Esophagus mucosa (tissue), 1 donor: ENCODE results near the gene SYDE1. TPM values are rescaled to one million over a fixed set of nuclear protein-coding genes. Genes with fewer than 3 reads are reported as not detected.

Experiments
- ATAC-seq: fragments of 200-7000 bp; cut with Tn5 transposase; one replicate; pipeline ENCODE4 v1.9.1; 2020
- total RNA-seq: library from RNA; stranded (reverse); gene quantifications from one replicate; pipeline ENCODE4 v1.2.4, GENCODE V29; 2023
- donor health status: DM: yes; HTN: yes; CAD: no.

SYDE1 gene
- total RNA-seq, 1 donor from 2014 or later = 2.4 TPM

DNA sequence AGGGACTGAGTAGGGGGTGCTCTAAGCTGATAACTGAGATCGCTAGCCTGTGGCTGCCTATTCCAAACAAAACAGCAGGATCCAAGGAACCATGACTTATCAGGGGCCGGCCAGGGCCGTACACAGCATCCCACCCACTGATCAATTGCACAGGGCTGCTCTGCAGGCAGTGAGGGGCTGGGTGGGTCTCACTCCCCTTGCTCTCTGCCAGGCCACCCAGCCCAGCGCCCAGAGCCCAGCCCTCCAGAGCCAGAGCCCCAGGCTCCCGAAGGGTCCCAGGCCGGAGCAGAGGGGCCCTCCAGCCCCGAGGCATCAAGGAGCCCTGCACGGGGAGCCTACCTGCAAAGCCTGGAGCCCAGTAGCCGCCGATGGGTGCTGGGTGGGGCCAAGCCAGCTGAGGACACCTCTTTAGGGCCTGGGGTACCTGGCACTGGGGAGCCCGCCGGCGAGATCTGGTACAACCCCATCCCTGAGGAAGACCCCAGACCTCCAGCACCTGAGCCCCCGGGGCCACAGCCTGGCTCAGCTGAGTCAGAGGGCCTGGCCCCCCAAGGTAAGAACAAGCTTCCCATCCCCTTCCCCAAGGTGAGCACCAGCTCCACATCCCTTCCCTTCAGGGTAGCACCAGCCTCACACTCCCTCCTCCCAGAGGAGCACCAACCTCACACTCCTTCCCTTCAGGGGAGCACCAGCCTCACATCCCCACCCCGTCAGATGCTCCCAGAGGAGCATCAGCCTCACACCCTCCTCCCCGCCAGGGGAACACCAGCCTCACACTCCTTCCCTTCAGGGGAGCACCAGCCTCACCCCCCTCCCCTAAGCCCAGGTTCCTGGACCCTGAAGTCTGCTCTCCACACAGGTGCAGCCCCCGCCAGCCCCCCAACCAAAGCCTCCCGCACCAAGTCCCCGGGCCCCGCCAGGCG, 1.9 kb downstream of the SYDE1 start:
- ATAC-seq = no peak

DNA sequence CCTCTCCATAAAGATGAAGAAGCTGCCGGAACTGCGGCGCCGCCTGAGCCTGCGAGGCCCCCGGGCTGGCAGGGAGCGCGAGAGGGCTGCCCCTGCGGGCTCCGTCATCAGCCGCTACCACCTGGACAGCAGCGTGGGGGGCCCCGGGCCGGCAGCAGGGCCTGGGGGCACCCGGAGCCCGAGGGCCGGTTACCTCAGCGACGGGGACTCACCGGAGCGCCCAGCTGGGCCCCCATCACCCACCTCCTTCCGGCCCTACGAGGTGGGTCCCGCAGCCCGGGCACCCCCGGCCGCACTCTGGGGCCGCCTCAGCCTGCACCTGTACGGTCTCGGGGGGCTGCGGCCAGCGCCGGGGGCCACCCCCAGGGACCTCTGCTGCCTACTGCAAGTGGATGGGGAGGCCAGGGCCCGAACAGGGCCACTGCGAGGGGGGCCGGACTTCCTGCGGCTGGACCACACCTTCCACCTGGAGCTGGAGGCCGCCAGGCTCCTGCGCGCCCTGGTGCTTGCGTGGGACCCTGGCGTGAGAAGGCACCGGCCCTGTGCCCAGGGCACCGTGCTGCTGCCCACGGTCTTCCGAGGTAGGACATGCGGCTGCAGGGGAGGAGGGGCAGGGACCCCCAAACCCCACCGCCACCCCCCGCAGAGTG, 2.7 kb downstream of the SYDE1 start:
- ATAC-seq = no peak

DNA sequence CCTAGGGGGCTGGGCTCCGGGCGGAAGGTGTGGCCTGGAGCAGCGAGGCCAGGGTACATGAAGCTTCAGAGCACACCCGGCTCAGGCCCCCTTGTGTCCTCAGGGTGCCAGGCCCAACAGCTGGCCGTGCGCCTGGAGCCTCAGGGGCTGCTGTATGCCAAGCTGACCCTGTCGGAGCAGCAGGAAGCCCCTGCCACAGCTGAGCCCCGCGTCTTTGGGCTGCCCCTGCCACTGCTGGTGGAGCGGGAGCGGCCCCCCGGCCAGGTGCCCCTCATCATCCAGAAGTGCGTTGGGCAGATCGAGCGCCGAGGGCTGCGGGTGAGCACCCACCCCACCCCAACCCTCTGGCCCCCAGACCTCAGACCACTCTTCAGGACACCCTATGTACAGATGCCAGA, 3.2 kb downstream of the SYDE1 start:
- ATAC-seq = no peak

DNA sequence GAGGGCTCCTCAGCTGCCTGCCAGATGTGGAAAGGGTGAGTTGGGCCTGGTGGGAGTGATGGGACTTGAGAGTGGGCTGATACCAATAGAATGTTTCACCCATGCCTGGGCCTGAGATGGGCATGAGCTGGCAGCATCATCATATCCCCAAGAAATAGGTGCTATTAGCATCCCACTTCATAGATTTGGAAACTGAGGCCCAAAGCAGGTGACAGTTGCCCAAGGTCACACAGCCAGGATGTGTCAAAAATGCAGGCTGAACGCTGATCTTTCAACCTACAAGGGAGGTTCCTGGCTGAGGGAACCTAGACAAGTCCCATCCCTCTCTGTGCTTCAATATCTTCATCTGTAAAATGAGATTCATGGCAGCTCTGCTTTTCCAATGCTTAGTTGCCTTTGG, 4.6 kb downstream of the SYDE1 start:
- ATAC-seq = no peak

DNA sequence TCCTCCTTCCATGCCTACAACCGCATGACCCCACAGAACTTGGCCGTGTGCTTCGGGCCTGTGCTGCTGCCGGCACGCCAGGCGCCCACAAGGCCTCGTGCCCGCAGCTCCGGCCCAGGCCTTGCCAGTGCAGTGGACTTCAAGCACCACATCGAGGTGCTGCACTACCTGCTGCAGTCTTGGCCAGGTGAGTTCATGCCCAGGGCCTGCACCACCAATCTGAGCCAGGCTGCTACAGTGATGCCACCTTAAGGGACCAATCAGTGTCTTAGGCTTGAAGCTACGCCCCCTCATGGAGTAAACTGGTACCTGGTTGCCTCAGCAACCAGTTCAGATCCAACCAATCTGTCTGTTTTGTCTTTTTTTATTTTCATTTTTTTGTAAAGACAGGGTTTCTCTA, 5.2 kb downstream of the SYDE1 start:
- peak; percentile 64 for ATAC-seq

DNA sequence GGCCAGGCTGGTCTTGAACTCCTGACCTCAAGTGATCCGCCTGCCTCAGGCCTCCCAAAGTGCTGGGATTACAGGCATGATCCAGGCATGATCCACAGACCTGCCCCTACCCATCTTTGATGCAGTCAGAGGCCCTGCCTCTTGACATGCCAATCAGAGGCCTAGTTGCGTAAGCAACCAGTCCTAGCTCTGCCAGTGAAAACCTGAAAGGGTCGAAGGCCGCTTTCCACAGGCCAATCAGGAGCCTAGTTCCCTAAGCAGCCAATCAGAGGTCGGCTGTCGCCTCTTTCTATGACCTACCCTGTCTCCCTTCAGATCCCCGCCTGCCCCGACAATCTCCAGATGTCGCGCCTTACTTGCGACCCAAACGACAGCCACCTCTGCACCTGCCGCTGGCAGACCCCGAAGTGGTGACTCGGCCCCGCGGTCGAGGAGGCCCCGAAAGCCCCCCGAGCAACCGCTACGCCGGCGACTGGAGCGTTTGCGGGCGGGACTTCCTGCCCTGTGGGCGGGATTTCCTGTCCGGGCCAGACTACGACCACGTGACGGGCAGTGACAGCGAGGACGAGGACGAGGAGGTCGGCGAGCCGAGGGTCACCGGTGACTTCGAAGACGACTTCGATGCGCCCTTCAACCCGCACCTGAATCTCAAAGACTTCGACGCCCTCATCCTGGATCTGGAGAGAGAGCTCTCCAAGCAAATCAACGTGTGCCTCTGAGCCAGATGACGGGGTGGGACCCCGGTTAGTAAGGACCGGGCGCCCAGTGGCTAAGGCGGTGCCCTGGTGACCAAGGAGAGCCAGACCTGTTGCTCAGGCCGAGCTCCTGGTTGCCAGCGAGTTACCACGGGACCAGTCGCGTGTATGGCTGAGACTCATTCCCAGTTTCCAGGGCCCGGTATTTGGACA, 6.3 kb downstream of the SYDE1 start:
- ATAC-seq = no peak

DNA sequence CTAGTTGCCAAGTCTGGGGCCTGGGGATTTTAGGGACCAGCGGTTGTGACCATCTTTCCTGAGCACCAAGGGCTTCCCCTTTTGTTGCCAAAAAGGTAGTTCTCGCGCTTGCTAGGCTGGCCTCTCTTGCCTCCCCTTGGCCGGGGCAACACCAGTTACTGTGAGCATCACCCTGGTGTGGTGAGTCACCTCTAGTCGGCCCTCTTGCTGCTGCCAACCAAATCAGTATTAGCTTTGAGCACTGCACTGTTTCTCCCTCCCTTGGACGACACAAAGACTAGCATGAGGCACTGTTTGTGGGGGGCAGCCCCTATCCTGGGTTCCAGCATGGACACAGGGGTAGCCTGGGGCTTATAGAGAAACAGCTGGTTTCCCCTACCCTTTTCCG, 6.9 kb downstream of the SYDE1 start:
- no peak for ATAC-seq

DNA sequence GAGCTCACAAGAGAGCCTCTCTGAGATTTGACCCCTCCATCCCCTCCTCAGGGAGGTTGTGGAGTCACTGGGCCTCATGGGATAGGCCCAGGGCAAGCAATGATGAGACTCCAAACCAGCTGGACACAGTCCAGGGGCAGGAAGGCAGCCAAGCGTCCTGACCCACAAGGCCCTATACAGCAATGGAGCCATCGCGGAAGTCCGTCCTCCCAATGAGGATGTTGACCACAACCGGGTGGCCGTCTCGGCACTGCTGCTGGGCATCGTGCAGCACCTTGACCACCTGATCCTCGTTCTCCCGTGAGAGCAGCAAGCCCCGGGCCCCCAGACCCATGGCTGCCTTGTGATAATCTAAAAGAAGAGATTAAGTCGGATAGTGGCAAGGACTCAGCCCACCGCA, 7.9 kb downstream of the SYDE1 start:
- no peak for ATAC-seq

DNA sequence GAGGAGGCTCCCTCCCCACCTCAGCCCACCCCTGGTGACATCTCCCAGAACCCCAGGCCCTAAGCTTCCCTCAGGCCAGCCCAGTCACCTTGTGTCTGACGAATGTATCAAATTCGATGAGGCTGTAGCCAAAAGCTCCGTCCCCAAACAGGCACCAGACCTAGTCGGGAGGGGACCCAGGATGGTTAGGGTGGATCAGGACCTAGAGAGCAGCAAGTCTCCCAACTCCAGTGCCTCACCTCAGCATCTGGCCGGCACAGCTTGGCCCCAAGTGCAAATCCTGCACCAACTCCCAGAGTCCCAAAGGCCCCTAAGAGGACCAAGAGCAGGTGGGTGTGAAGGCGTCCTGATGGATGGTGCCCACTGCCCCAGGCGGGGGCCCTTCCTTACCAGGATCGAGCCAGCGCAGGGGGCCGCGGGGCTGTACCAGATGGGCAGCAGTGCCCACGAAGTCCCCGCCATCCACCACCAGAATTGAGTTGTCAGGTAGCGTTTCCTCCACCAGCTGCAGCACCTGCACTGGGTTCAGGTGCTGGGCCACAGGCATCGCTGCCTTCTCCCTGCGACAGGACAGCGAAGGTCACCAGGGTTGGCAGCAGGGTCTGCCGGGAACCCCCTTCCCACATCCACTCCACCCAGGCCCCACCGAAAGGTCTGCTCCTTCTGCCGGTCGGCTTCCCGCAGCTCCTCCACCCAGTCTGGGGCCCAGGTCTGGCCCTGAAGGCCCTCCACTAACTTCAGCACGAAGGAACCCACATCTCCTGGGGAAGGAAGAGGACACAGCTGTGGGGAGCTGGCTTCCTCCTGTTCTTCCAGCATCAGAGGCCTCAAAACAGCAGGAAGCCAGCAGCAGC, 8.8 kb downstream of the SYDE1 start:
- no peak for ATAC-seq

DNA sequence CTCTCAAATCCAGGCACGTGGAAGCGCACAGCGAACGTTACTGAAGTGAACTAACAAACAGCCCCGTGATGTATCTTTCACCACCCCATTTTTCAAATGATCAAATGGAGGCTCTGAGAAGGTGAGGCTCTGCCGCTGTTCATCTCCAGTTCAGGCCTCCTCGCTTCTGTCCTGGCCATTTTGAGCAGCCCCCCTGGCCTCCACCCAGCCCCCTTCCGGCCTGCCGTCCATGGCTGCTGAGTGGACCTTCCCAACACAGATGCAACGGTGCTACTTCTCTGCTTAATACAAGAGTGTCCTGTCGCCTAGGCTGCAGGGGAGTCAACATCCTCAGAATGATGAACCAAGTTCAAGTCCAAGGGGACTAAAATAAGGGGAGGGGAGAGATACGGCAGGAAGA, 9.7 kb downstream of the SYDE1 start:
- ATAC-seq = no peak

DNA sequence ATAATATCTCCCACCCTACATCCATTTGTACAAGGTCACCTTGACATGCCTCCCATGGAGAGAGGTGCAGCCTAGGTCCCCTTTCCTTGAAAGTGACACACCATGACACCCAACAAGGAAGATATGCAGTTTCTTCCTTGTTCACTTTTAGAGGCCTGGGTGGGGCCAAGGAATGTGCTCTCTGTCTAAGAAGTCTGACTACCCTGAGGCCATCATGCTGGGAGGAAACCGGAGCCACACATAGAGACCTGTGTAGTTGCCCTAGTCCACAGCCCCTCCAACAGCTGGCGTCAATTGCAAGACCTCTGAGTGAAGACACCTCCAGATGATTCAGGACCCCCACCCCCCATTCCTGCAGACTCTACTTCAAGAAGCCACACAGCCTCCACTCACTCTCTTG, 11.0 kb downstream of the SYDE1 start:
- ATAC-seq = peak; percentile 73

DNA sequence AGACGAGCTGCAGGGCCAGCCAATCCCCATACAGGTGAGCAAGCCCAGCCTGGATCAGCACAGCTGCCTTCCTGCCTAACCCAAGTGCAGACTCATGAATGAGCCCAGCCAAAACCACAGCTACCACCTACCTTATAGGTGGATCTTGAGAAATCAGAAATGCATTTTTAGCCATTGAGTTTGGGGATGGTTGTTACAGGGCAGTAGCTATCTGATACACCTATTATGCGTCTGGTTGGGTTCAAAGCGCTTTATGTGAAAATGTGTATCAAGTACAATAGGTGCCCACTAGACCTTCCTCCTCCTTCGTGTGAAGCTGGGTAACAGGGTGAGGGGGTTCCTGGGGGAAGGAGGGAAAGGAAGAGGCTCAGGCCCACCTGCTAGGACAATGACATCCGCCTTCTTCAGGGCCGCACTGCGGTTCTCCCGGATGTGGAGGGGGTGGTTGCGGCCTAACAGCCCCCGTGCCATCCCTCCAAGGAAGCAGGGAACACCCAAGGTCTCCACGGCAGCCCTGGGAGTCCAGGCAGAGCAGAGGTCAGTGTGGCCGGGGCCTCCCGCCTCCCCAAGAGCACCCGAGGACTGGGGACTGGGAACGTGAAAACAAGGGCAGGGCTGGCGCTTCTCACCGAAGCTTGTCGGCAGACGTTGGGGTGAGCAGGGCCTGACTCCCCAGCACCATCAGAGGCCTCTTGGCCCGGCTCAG, 11.7 kb downstream of the SYDE1 start:
- peak; percentile 19 for ATAC-seq

DNA sequence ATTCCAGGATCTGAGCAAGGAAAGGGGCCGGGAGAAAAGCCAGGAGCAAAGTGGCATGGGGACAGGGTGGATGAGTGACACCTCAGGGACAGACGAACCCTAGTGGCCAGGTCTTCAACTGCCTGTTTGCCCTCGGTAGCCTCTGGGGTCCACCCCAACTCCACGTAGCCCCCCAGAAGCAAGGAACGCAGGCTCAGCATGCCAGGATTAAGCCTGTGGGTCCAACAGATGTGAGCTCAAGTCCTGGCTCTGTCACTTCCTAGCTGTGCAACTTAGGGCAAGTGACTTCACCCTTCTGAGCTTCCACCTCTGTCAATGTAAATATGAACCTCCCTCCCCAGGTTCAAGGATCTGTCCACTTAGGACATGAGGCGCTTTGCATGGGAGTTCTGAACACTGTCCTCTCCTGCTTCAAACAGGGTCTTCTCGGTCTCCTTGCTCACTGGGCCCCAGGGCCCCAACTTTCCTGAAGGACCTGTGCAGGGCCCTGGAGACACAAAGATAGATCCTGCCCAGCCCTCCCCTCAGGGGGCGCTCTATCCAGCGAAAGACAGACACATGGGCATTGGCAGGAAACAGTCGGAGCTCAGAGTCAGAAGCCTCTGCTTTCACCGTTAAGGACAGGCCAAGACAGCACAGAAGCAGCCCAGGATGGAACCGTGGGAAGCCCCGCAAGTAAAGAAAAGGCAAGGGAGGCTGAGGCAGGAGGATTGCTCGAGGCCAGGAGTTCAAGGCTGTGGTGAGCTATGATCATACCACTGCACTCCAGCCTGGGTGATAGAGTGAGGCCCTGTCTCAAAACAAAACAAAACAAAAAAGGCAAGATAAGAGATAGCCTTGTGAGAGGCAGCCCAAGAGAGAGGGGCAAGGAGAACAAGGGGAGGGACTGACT, 13.2 kb downstream of the SYDE1 start:
- ATAC-seq = no peak

DNA sequence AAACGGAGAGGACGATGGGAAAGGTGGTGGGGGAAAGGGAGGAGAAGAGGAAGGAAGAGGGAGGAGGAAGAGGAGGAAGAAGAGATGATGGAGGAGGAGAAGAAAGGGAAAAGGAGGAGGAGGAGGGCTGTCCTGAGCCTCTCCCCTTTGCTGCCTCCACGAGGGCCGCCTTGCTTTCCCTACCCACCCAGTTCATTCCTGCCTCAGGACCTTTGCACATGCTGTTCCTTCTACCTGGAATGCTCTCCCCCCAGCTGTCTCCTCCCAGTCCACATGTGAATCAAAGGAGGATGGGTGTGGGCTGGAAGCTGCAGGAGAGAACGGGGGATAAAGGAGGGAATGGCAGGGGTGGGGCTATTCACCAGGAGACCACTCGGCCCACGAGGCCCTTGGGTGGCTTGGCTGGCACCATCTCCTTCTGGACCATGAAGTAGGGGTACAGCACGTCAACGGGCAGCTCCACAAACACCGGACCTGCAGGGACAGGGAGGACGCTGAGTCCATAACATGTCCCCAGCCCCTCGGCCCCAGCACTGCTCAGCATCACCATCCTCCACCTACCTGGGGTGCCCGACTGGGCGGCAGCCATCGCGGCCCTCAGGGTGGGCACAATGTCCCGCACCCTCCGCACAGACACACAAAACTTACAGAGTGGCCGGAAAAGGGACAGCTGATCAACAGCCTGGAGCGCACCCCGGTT, 15.3 kb downstream of the SYDE1 start:
- ATAC-seq = no peak

DNA sequence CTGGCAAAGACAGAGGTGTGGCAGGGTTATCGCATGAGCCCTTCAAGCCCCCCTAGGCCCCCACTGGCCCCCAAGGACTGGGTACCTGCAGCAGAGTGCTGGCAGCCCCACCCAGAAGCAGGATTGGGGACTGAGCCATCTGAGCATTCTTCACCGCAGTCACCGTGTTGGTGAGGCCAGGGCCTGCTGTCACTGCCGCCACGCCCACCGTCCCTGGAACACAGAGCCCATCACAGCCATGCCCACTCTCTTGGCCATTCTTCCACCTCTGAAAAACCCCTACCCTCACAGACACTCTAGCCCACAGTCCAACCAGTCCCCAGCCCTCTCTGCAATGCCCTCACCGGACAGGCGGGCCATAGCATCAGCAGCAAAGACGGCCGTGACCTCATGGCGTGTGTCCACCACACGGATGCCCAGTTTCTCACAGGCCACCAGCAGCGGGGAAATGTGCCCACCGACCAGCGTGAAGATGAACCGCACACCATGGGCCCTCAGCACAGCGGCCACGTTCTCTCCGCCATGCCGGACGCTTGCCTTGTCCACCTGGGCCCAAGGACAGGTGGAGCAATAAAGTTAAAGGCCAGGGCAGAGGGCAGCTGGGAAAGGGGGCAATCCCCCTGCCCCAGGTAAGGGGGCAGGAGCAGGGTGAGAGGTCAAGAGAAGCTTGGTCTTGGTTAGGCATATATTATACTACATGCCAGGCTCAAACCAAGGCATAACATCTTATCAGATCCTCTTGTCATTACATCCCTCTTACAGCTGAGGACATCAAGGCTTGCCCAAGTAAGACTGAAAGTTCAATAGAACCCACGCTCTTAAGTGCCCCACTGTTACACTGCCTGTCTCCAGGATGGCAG, 16.1 kb downstream of the SYDE1 start:
- ATAC-seq = no peak

DNA sequence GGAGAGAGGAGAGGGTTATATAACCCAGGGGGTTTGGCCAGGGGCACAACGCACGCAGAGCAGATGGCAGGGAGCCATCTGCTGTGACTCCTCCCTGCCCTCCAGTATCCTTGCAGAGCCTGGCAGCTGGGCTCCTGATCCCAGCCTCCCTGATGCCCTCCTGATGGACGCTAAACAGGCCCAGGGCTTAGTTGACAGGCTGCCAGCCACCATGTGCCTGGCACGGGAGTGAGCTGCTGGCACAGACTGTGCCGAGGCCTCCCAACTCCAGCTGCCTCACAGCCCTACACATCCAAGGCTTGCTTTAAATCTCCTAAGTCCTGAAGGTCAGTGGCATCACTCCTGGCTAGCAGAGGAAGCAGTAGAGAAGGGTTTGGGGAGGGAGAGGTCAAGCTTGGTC, 16.7 kb downstream of the SYDE1 start:
- ATAC-seq = no peak

DNA sequence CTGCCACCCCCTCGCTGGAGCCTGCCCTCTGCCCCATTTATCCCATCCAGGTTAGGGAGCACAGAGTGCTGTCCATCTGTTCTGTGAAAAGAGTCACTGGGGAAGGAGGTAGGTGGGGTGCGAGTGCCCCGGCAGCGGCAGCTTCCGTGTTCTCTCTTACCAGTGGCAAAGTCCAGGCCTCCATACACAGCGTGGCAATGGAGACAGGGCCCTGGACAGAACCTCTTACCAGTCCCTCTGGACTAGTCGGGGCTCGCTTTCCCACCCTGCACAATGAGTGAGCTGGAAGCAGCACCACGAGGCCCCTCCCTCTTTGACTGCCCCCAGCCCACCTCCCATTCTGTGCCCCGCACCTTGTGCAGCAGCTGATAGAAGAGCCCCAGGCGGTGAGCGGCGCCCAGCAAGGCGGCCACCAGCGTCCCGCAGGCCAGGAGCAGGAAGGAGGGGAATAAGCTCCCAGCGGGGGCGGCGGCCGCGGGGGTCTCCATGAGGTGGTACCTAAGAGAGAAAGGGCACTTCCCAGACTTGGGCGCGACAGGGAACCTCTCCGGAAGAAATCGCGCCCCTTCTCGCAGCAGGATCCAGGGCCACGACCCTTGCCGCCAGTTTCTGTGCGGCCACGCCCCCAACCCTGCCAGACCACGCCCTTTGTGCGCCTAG, 17.5 kb downstream of the SYDE1 start:
- ATAC-seq = peak; percentile 16
